Measurements from ENCODE around the gene ZNF799.
"Not testable (repeated sequence)": the region's sequence is repeated elsewhere in the genome, so short reads cannot be mapped to it uniquely, and the experiment has no call there.

The ZNF799 gene

DNA sequence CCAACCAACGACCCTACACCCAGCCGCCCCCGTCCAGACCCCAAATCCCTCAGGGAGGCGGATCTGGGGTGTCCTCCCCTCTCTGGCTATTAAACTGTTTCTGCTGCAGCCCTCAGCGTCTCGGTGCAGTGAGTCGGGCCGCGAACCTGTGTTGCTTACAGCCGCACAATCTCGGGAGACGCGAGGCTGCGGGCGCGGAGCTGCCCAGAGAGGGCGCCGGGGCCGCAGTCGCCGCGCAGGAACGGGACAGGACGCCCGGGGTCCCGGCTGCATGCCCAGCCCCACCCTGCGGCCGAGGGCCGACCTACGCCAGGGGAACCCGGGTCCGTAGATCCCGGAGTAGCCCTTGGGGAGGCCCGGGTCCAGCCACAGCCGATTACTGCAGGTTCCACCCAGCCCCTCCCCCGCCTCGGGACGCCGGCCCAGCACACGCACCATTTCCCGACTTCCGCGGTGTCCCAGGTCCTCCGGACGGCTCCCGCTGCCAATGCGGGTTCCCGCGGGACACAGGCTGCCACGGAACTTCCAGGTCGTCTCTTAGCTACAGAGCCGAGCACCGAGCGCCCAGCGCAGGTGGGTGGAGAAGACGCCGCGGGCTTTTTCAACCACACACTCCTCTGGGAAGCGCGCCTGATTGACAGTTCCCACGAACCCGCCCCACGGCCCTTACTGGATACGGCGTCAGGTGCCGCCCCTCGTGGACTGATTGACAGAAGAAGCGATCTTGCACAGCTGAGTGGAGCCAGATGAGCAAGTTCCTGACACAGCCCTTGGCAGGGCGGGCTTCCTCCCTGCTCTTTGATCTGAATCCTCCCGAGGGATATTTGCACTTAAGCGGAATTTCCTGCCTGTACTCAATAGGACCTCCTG is at the start of gene ZNF799:
Gene ZNF799 (minus strand): TSS at position 639 of the 870 bp plus-strand sequence. CDS start 201 bp downstream, at position 438.
- DNase-seq (ENCODE audit: low read depth): peak; percentile 75

DNA sequence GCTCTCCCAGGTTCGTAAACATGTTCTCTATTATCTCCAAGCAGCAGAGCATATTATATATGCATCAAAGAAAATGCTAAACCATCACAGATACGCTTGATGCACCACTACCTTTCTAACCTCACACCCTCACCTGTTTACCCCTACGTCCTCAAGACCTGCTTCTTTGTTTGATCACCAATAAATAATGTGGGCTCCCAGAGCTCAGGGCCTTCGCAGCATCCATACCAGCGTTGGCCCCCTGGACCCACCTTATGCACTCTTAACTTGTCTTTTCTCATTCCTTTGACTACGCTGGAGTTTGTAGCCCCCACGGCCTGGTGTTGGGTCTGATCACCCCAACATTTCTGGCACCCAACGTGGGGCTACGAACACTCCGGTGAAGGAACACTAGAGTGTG is 49.8 kb upstream of the ZNF799 start:
- no peak for DNase-seq (ENCODE audit: low read depth)

DNA sequence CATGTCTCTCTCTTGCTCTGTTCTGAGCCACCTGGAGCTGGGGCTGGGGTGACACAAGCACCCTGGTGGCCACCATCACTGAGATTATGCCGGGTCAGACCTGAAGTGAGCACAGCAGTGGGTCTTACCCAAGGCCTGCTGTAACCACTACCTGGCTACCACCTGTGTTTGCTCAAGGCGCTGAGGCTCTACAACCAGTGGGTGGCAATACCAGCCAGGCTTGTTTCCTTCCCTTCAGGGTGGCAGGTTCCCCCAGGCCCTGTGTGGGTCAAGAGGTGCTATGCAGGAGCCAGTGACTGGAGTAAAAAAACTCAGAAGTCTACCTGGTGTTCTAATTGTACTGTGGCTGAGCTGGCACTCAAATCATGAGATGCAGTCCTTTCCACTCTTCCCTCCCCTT is 47.7 kb upstream of the ZNF799 start:
- DNase-seq (ENCODE audit: low read depth): no peak

DNA sequence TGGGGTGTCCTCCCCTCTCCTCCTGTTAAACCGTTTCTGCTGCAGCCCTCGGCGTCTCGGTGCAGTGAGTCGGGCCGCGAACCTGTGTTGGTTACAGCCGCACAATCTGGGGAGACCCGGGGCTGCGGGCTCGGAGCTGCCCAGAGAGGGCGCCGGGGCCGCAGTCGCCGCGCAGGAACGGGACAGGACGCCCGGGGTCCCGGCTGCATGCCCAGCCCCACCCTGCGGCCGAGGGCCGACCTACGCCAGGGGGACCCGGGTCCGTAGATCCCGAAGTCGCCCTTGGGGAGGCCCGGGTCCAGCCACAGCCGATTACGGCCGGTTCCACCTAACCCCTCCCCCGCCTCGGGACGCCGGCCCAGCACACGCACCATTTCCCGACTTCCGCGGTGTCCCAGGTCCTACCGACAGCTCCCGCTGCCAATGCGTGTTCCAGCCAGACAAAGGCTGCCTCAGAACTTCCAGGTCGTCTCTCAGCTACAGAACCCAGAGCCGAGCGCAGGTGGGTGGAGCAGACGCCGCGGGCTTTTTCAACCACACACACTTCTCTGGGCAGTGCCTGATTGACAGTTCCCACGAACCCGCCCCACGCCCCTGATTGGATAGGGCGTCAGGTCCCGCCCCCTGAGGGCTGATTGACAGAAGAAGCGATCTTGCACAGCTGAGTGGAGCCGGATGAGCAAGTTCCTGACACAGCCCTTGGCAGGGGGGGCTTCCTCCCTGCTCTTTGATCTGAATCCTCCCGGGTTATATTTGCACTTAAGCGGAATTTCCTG is 39.7 kb upstream of the ZNF799 start, which contains the start of gene ZNF443:
Gene ZNF443 (minus strand): TSS at position 481 of the 776 bp plus-strand sequence. CDS start 107 bp downstream, at position 374.
- DNase-seq (ENCODE audit: low read depth): peak; percentile 98

DNA sequence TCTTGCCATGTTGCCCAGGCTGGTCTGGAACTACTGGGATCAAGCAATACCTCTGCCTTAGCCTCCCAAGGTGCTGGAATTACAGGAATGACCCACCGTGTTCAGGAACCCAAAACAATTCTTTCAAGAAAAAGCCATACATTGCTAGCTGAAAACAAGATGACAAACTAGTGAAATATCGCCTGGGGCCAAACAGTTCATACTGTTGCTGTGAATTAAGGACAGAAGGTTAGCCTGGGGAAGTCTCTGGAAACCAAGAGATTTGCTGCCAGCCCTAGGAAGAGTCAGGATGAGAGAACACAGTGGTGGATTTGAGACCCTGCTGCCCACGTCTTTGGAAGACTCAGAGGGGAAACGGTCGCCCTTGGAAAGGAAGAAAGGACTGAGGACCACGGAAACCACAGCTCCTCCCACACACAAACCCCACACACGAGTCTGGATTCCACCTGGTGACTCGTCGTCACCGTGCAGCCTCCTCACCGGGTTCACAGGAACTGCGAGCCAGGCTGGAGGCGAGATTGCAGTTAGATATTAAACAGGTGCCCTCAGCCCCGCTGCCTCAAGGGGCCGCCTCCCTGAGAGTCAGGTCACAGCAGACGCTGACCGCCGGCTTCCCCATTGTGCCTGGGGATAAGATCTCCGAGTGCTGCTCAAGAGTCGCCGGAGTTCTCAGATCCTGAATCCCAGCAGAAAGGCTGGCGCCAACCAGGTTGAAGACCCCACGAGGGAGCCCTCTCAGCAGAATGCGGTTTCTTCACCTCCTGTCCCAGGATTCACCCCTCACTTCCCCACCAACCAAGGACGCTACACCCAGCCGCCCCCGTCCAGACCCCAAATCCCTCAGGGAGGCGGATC is 38.8 kb upstream of the ZNF799 start:
- peak; percentile 55 for DNase-seq (ENCODE audit: low read depth)

DNA sequence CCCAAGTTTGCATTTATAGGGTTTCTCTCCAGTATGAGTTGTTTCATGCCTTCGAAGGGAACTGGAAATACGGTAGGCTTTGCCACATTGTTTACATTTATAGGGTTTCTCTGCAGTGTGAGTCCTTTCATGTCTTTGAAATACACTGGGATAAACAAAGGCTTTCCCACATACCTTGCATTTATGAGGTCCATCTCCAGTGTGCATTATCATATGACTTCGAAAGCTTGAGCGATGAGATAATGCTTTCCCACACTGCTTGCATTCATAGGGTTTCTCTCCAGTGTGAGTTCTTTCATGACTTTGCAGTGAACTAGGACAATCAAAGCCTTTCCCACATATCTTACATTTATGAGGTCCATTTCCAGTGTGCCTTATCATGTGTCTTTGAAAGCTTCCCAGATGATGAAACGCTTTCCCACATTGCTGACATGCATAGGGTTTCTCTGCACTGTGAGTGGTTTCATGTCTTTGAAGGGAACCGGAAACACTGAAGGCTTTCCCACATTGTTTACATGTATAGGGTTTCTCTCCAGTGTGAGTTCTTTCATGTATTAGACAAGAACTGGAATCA is 29.7 kb upstream of the ZNF799 start:
- not testable (repeated sequence) for DNase-seq (ENCODE audit: low read depth)

DNA sequence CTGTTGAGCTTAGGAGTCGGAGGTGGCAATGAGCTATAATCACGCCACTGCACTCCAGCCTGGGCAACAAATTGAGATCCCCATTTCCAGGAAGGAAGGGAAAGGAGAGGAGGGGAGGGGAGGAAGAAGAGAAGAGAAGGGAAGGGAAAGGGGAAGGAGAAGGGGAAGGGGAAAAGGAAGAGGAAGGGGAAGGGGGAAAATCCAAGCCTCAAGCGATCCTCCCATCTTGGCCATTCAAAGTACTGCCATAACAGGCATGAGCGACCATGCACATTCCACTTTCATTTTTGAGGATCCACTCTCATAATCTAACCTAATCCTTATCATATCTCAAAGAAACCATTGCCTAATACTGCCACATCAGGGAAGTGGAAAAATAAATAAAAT is 24.8 kb upstream of the ZNF799 start:
- DNase-seq (ENCODE audit: low read depth): no peak

DNA sequence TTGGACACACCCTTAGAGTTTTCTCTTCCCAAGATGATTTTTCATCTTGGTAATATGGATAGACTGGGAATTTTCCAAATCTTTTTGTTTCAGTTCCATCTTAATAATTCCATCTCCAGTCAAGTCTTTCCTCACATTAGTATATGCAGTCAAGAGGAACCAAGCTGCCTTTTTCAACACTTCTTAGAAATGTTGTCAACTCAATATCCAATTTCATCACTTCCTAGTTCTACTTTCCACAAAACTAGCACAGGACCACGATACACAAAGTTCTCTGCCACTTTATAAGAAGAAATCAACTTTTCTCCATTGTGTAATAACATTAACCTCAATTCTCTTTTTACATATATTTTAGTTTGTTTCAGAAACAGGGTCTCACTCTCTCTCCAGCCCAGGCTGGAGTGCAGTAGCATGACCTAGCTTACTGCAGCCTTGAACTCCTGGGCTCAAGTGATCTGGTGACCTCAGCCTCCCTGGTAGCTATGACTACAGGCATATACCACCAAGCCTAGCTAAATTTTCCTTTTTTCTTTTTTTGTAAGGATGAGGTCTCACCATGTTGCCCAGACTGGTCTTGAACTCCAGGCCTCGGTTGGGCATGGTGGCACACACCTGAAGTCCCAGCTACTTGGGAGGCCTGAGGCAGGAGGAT is 24.3 kb upstream of the ZNF799 start:
- DNase-seq (ENCODE audit: low read depth): no peak

DNA sequence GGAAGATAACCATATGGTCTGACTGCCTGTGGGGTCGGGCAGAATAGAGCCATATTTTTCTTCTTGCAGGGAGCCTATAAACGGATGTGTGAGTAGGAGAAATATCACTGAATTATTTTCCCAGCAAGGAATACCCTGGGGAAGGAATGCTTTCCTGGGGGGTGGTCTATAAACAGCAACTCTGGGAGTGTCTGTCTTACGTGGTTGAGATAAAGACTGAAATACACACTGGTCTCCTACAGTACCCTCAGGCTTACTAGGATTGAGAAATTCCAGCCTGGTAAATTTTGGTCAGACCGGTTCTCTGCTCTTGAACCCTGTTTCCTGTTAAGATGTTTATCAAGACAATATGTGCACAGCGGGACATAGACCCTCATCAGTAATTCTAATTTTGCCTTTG is 16.2 kb upstream of the ZNF799 start:
- DNase-seq (ENCODE audit: low read depth): not testable (repeated sequence)

DNA sequence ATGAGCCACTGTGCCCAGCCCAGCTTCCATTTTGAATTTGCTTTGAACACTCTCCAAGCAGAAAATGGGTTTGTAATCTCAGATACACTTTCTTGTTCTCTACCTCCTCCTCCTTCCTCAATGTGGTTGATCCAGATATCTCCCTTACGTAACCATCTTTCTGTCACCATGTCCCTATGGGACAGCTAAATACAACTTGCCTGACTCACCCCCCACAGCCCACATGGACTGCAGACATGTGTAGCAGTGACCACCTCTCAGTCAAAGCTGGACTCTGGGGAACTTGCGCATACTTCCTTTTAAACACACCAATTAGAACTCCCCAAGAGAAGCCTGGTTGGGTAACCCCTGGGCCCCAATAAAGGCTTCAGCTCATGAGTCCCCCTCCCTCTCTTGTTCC is 10.8 kb upstream of the ZNF799 start:
- no peak for DNase-seq (ENCODE audit: low read depth)

DNA sequence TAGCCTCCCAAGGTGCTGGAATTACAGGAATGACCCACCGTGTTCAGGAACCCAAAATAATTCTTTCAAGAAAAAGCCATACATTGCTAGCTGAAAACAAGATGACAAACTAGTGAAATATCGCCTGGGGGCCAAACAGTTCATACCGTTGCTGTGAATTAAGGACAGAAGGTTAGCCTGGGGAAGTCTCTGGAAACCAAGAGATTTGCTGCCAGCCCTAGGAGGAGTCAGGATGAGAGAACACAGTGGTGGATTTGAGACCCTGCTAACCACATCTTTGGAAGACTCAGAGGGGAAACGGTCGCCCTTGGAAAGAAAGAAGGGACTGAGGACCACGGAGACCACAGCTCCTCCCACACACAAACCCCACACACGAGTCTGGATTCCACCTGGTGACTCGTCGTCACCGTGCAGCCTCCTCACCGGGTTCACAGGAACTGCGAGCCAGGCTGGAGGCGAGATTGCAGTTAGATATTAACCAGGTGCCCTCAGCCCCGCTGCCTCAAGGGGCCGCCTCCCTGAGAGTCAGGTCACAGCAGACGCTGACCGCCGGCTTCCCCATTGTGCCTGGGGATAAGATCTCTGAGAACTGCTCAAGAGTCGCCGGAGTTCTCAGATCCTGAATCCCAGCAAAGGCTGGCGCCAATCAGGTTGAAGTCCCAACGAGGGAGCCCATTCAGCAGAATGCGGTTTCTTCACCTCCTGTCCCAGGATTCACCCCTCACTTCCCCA is 1.0 kb downstream of the ZNF799 start:
- DNase-seq (ENCODE audit: low read depth): peak; percentile 25

DNA sequence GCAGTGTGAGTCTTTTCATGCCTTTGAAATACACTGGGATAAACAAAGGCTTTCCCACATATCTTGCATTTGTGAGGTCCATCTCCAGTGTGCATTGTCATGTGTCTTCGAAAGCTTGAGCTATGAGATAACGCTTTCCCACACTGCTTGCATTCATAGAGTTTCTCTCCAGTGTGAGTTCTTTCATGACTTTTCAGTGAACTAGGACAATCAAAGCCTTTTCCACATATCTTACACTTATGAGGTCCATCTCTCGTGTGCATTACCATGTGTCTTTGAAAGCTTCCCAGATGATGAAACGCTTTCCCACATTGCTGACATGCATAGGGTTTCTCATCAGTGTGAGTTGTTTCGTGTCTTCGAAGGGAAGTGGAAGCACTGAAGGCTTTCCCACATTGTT is 9.9 kb downstream of the ZNF799 start:
- DNase-seq (ENCODE audit: low read depth): not testable (repeated sequence)

DNA sequence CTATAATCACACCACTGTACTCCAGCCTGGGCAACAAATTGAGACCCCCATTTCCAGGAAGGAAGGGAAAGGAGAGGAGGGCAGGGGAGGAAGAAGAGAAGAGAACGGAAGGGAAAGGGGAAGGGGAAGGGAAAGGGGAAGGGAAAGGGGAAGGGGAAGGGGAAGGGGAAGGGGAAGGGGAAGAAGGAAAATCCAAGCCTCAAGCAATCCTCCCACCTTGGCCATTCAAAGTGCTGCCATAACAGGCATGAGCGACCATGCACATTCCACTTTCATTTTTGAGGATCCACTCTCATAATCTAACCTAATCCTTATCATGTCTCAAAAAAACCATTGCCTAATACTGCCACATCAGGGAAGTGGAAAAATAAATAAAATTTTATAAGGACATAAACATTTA is 14.7 kb downstream of the ZNF799 start:
- not testable (repeated sequence) for DNase-seq (ENCODE audit: low read depth)

DNA sequence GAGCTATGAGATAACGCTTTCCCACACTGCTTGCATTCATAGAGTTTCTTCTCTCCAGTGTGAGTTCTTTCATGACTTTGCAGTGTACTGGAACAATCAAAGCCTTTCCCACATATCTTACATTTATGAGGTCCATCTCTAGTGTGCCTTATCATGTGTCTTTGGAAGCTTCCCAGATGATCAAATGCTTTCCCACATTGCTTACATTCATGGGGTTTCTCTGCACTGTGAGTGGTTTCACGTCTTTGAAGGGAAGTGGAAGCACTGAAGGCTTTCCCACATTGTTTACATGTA is 20.7 kb downstream of the ZNF799 start:
- no peak for DNase-seq (ENCODE audit: low read depth)

DNA sequence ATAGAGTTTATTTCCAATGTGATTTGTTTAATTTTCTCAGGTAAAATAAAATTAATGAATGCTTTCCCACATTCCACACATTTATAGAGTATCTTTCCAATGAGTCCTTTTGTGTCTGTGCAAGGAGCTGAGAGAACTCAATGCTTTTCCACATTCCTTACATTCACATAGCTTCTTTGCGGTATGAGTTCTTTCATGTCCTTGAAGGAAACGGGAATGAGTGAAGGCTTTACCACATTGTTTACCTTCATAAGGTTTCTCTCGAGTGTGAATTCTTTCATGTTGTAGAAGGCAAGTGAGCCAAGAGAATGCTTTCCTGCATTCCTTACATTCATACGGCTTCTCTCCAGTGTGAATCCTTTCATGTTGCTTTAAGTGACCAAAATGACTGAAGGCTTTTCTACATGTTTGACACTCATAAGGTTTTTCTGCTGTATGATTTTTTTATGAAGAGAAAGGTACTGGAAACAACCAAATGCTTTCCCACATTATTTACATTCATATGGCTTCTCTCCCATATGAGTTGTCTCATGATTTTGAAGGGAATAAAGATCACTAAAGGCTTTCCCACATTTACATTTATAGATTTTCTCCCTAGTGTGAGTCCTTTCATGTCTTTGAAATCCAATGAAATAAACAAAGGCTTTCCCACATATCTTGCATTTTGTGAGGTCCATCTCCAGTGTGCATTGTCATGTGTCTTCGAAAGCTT is 21.2 kb downstream of the ZNF799 start:
- DNase-seq (ENCODE audit: low read depth): no peak

DNA sequence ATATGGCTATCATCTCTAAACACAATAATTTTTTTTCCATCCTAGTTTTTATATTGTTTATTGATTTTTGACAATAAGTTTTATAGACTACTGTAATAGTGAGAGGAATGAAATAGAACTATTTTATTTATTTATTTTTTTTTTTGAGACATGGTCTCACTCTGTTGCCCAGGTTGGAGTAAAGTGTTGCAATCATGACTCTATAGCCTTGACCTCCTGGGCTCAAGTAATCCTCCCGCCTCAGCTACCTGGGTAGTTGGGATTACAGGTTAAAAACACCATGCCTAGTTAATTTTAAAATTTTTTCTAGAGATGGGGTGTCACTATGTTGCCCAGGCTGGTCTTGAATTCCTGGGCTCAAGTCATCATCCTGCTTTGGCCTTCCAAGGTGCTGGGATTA is 27.0 kb downstream of the ZNF799 start:
- no peak for DNase-seq (ENCODE audit: low read depth)

DNA sequence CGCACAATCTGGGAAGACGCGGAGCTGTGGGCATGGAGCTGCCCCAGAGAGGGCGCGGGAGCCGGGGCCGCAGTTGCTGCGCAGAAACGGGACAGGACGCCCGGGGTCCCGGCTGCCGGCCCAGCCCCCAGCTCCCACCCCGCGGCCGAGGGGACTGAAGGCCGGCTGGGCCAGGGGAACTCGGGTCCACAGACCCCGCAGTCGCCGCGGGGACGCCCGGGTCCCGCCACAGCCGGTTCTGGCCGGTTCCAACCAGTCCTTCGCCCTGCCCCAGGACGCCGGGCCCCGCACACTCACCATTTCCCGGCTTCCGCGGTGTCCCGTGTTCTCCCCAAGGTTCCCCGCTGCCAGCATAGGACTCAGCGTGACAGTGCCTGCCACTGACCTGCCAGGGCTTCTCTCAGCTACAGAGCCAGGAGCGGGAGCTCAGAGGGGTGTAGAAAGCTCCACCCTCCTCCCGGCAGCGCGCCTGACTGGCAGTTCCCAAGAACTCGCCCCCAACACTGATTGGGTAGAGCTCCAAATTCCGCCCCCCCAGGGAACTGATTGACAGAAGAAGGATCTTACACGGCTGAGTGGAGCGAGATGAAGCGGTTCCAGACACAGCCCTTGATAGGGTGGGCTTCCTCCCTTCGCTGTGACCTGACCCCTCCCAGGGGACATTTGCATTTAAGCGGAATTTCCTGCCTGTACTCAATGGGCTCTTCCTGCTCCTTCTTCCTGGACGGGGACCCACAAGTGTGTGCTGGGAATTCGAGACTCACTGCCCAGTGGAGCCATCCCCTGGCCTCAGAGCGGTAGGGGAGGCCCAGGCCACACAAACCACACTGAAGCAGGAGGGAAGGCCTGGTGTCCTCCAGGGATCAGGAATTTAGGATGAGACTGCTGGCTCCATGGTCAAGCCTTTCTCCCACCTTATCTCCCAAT is 35.6 kb downstream of the ZNF799 start, which contains the start of gene ZNF442:
Gene ZNF442 (minus strand): TSS at position 448 of the 927 bp plus-strand sequence. CDS start 2,052 bp downstream, outside the sequence.
- peak; percentile 82 for DNase-seq (ENCODE audit: low read depth)

DNA sequence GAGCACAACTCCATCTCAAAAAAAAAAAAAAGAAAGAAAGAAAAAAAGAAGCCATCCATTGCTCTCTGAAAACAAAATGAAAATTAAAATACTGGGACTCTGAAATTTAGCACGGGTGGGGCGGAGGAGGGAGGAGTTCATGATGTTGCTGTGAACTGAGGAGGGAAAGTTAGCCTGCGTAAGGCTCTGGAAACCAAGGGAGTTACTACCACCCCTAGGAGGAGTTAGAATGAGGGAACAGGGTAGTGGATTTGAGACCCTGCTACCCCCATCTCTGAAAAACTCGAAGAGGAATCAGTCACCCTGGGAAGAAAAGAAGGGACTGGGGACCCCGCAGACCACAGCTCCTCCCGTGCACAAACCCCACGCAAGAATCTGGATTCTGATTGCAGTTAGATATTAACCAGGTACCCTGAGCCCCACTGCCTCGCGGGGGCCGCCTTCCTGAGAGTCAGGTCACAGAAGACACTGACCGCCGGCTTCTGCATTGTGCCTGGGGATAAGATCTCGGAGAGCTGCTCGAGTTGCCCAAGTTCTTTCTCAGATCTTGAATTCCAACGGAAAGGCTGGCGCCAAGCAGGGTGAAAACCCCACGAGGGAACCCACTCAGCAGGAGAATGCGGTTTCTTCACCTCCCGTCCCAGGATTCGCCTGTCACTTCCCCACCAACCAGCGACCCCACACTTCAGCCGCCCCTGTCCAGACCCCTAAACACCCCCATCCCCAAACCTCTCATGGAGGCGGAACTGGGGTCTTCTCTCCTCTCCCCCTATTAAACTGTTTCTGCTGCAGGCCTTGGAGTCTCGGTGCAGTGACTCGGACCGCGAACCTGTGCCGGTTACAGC is 36.5 kb downstream of the ZNF799 start:
- no peak for DNase-seq (ENCODE audit: low read depth)
